ENCODE results near the gene MPPED1. TPM values are rescaled to one million over a fixed set of nuclear protein-coding genes. Genes with fewer than 3 reads are reported as not detected.
A peak's percentile ranks its signal among the peaks of the same experiment; 100 is the strongest.

The MPPED1 gene
- total and polyA plus RNA-seq, 12 donors: 0.01 TPM; not detected in 11

- TF ChIP-seq CTCF (IDR thresholded peaks at IDR 0.05): no peak
- H3K9me3 ChIP-seq: no peaks in the 10 kb centered on the region
- no peak overlapping the region for H3K4me3 ChIP-seq
- no peaks in the 10 kb centered on the region for H3K36me3 ChIP-seq
- DNase-seq (no peak), ATAC-seq (no peak)
- peaks cover 0 to 5% (median 0%) of the 10 kb centered on the region in 9 donors for H3K4me1 ChIP-seq
- 65 to 71% methylated on average over 8 of the region's 8 CpGs for WGBS, 2 donors
- H3K27me3 ChIP-seq: peaks cover 0 to 37% (median 15%) of the 10 kb centered on the region in 7 donors
- intact Hi-C loops (cut with DNase I): no loop called here
- no peak overlapping the region for H3K27ac ChIP-seq
These were observed 29.9 kb downstream of the MPPED1 start for GRCh38 chr22:43441751-43442150.

- 75 to 82% methylated on average over 16 of the region's 16 CpGs for WGBS, 2 donors
- H3K4me1 ChIP-seq: peaks cover 0 to 7% (median 0%) of the 10 kb centered on the region in 9 donors
- H3K36me3 ChIP-seq: no peaks in the 10 kb centered on the region
- no peak overlapping the region for H3K4me3 ChIP-seq
- no peak for TF ChIP-seq CTCF (IDR thresholded peaks at IDR 0.05)
- H3K27ac ChIP-seq: no peak overlapping the region
- no peak for ATAC-seq
- H3K9me3 ChIP-seq: no peaks in the 10 kb centered on the region
- intact Hi-C loops (cut with DNase I): no loop called here
- no peak for DNase-seq
- peaks cover 0 to 35% (median 10%) of the 10 kb centered on the region in 7 donors for H3K27me3 ChIP-seq
These were observed 30.8 kb downstream of the MPPED1 start for GRCh38 chr22:43442386-43443151.

- ATAC-seq (no peak), DNase-seq (no peak)
- intact Hi-C loops (cut with DNase I): no loop called here
- no peak for TF ChIP-seq CTCF (IDR thresholded peaks at IDR 0.05)
- H3K4me3 ChIP-seq: no peak overlapping the region
- H3K4me1 ChIP-seq: peaks cover 0 to 7% (median 0%) of the 10 kb centered on the region in 9 donors
- peaks cover 0 to 32% (median 7%) of the 10 kb centered on the region in 7 donors for H3K27me3 ChIP-seq
- 67 to 77% methylated on average over 6 of the region's 6 CpGs for WGBS, 2 donors
- H3K36me3 ChIP-seq: no peaks in the 10 kb centered on the region
- no peak overlapping the region for H3K27ac ChIP-seq
- no peaks in the 10 kb centered on the region for H3K9me3 ChIP-seq
These were observed 31.3 kb downstream of the MPPED1 start for GRCh38 chr22:43443152-43443471.

GRCh38 chr22:43446037-43446803 lies 34.4 kb downstream of the MPPED1 start:
- WGBS, 2 donors: 67 to 72% methylated on average over 10 of the region's 10 CpGs
- Histone ChIP-seq H3K4me1 (peaks cover 0 to 7% (median 0%) of the 10 kb centered on the region in 9 donors), H3K4me3 (no peak overlapping the region), H3K27ac (no peak overlapping the region), H3K36me3 (no peaks in the 10 kb centered on the region), H3K9me3 (no peaks in the 10 kb centered on the region), H3K27me3 (peaks cover 0 to 24% (median 6%) of the 10 kb centered on the region in 7 donors)
- peak in 3 of 8 donors; percentile 16 to 61 (median 57) for ATAC-seq
- intact Hi-C loops (cut with DNase I): no loop called here
- no peak for DNase-seq
- no peak for TF ChIP-seq CTCF (IDR thresholded peaks at IDR 0.05)

Measured in heart right ventricle (tissue), 16 donors.